CD4-positive, alpha-beta T cell treated with Interleukin-10 for 1 hour (primary cell): ENCODE measurements around the gene SLC12A3.
A peak's percentile ranks its signal among the peaks of the same experiment; 100 is the strongest.

Experiments used
- DNase-seq: peaks from one replicate; pipeline ENCODE4 v3.0.0-alpha.2; 2020

SLC12A3 gene

DNA sequence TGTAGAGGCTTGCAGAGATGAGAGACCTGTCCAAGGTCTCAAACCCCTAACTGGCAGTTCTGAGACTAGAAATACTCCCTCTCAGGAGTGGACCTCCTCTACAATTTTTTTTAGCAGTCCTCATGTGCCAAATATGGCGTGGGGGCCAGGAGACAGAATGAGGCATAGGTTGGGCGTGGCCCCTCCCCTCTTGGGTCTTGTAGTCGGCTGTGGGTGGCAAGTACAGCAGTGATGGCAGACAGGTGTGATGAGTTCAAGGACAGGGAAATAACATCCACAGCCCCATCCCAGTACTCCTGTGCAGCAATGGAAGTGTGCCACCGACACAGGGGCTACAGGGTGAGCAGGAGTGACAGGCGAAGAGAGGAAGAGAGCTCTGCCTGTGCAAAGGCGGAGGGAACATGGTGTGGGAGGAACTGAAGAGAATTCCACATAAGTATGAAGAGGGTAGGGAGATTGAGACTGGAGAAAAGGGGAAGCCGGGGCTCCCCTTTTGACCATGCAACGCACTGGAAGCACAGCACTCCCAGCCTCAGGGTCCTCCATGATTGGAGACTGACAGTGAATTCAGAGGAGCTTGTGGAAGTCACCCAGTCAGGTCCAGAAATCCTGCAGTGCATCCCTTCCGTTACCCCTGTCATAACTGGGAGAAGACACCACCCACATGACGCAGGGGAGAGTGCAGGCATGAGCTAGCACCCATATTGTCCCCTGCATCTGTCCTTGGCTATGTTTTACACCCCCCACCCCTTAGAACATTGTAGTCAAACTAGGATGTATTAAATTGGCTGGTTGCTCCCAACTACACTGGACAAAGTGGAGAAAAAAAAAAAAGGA, 82.0 kb downstream of the SLC12A3 start:
- DNase-seq: no peak

DNA sequence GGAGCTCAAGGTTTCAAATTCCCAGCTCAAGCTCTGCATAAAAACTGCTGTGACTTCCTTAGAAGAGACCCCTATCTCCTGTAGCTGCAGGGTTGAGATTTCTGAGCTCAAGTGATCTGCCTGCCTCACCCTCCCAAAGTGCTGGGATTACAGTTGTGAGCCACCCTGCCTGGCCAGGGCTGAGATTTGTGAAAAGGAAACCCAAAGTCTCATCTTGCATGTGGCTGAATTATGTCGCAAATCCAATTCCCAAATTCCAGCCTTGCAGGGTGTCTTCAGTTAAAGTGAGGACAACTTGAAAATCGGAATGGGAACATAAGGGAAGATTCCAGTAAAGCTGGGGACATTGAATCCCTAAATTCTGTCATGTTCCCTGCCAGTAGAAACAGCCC, 82.6 kb downstream of the SLC12A3 start:
- no peak for DNase-seq

DNA sequence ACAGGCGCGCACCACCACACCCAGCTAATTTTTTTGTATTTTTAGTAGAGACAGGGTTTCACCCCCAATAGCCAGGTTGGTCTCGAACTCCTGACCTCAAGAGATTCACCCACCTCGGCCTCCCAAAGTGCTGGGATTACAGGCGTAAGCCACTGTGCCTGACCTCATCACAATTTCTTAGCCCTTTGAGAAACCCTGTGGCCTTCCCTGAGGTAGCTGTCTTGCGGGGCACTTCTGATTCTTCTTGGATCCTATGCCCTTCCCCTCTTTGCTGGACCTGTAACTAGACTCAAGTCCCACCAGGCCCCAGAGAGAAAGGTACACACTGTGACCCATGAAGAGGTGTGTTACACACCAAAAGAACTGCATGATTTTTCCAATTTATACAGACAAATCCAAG, 83.2 kb downstream of the SLC12A3 start:
- DNase-seq: no peak

DNA sequence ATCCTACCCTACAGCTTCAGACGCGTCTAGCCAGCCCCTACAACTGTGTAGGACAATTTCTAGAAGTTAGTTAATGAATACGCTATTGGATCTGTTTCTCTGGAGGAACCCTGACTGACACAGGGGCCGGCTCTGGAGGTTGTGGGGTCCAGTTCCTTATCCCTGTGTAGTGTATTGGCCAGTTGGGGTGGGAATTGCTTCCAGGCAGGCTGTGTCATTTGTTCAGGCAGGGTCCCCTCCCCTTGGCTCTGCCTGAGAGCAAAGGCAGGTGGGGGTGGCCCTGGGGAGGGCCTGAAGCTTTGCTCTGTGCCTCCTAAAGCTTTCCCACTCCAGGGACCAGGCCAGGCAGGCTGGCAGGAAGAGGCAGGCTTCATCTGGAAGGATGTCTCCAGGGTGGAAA, 85.0 kb downstream of the SLC12A3 start:
- no peak for DNase-seq

DNA sequence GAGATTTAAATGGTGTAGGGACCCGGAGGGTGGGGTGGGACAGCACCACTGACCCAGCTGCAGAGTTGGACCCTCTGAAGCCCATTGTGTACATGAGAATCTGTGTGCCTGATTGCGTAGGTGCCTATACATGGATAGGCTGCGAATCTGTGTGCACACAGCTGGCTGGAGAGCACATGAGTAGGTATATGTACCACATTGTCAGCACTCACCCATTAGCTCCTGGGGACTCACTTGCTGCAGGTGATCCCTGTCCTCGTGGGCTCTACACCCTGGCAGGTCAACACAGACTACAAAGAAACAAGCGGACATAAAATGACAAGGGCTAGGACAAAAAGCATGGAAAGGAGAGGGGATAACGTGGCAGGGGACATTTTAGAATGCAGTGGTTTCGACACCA, 85.4 kb downstream of the SLC12A3 start:
- no peak for DNase-seq

DNA sequence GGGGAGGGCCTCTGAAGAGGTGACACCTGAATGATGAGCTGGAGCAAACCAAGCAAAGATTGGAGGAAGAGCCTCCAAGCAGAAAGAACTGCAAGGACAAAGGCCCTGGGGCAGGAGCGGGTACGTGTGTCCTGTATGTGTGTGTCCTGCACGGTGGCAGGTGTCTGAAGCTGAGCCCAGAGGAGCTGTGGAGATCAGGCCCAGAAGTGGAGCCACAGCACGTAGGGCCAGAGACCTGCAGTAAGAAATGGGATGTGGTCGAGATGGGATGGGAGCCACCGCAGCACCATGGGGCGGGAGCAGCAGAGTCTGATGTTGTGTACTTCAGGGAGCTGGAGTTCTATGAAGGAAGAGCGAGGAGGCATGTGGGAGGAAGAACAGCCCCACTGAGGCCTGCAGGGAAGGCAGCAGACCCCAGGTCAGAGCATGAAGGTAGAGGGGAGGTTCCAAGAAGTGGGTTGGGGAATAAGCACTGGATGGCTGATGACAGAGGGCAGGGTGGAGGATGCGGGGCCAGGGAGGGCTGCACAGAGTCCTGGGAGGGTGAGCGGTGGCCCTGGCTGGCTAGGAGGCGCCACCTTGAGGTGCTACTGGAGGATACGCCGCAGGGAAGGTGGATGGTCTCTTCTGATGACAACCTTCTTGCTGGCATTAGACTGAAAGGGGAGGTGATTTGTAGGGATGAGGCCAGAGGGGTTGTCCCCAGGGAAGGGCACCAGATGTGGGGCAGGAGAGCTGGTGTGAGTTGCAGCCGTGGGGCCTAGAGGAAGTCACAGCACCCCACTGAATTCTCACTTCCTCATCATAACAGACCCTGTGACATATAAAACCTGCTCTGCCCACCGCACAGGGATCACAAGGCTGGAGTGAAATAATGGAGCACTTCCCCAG, 86.1 kb downstream of the SLC12A3 start:
- peak; percentile 59 for DNase-seq

DNA sequence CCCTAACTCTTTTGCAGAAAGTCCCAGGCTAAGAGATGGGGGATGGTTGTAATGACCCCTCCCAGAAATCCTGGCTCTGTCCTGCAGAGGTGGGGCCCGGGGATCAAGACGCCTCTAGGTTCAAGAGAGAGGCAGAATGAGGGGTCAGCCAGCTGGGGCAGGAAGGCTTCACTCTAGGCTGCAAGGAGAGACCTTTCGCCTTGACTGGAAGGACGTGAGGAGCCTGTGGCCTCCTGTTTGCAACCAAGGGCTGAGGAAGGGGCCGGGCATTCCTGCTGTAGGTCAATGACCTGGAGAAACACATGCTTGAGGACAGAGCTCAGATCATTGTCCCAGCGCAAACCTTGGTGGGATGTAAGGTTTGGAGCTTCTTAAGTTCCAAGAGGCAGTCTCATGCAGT, 88.0 kb downstream of the SLC12A3 start:
- no peak for DNase-seq

DNA sequence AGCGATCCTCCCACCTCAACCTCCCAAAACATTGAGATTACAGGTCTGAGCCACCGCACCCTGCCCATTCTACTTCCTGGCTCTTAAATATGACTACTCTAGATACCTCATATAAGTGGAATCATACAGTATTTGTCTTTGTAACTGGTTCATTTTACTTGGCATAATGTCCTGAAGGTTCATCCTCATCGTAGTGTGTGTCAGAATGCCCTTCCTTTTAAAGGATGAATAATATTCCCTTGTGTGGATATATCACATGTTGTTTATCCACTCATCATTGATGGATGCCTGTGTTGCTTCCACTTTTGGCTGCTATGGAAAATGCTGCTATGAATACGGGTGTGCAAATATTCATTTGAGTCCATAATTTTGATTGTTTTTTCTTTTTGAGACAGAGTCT, 91.1 kb downstream of the SLC12A3 start:
- DNase-seq: no peak

DNA sequence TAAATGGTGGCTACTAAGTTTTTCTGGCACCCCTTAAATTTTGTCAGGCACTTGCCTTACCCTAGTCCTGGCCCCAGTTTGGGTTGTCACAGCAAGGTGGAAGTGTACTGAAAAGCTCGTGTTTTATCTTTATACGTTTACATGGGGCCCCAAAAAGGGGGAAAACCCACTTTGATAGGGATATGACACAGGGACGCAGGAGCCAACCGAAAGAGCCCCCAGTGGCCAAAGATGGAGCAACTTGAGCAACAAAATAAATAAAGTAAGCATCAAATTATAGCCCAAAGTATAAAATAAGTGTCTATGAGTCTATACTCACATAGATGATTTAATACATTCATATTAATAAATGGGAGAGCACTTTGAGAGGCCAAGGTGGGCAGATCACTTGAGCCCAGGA, 91.7 kb downstream of the SLC12A3 start:
- no peak for DNase-seq

DNA sequence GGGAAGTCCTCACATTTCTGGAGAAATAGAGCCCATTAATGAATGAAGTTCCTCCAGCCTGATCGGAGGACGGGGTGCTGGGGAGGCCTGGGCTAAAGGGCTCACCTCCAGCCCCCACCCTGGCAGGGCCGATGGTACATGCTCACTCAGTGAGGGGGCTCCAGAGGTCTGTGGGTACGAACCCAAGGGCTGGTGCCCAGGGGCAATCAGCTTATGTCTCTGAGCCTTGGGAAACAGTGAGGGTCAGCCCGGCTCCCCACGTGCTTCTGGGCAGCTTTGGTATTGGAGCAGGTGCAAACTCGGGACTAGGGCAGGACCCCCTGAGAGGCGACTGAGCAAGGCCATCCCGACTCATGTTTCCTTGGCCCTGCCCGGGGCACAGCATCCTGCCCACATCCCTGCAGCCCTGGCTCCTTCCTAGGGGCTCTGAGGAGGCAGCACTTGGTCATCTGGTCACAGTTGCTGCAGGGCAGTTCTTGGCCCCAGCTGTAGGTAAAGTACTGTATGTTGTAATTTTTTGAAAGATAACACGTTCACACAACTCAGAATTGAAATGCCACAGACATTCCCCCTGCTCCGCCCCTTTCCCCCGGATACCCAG, 95.8 kb downstream of the SLC12A3 start:
- no peak for DNase-seq

DNA sequence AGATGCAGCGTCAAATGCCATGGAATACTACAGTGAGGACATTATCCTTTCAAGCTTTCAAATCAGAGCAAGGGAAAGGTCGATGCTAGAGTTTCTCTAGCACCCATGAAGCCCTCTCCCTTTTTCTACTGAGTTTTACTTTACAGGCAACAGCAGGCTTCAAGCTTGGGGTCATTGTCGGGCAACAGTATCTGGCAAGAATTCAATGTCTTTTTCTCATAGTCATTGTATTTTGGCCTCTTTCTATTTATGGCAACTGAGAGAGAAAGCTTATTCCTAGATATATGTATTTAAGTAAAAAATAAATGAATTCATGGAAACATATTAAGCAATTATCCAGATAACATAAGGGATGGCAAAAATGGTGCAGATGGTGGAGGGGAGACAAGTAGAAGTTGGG, 96.4 kb downstream of the SLC12A3 start:
- DNase-seq: no peak

DNA sequence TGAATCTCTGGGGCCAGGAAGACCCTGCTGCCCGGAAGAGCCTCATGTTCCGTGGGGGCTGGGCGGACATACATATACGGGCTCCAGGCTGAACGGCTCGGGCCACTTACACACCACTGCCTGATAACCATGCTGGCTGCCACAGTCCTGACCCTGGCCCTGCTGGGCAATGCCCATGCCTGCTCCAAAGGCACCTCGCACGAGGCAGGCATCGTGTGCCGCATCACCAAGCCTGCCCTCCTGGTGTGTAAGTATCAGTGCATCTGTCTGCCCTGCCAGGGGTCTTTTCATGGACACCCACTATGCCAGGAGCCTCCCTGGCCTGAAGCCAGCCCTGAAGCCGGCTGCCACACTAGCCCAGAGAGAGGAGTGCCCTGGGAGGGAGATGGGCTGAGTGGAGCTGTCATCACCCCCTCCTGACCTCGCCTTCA, 96.9 kb downstream of the SLC12A3 start, which contains the start of gene CETP:
CETP (plus strand) TSS at position 100 of the 431 bp plus-strand sequence; CDS start at position 130, 30 bp downstream.
- DNase-seq: no peak

DNA sequence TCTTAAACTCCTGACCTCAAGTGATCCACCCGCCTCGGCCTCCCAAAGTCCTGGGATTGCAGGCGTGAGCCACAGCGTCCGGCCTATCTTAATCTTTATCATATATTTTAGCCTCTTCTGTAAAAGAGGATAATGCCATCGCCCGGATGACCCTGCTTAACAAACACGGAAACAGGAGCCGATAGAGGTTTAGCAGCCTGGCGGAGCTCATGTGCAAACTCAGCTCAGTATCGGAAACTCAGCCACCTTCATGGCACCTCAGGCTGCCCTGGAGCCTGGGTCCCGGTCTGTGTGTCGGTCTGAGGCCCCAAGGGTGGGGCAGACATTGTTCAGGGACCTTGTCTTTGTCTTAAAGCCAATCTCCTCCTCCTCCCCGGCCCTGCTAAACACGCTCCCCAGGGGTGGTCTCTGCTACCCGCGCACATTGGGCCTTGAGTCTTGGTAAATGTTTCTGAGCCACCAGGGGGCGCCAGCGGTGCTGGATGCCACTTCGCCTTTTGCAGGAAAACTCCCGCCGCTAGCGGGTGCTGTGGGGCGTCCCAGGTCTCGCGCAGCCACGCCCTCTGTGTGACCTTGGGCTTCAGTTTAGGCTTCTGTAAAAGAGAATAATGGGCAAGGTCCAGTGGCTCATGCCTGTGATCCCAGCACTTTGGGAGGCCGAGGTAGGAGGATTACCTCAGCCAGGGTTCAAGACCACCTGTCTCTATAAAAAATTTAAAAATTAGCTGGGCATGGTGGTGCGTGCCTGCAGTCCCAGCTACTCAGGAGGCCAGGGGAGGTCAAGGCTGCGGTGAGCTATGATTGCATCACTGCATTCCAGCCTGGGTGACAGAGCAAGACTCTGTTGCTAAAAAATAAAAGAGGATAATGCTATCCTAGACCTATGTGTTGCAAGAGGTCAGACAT, 99.5 kb downstream of the SLC12A3 start:
- DNase-seq: peak; percentile 93
